NCI-H2227 (cell line): ENCODE data around the gene AMPH.

Experiments used
- DNase-seq: peaks from one replicate; lab custom pipeline; 2025; ENCODE audit not compliant: unreplicated experiment; lab: John Stamatoyannopoulos, UW

Gene AMPH

GRCh38 chr7:38630720-38631673 lies at the start of gene AMPH:
Gene AMPH, minus strand, starts transcription at chr7:38631373. Its CDS starts 22 bp downstream, at chr7:38631351.
- DNase-seq, result peak; percentile 81

- DNase-seq, result no peak
Observed at GRCh38 chr7:38679419-38679818, 48.2 kb upstream of the AMPH start.

- DNase-seq, result no peak
Observed at GRCh38 chr7:38678698-38679054, 47.5 kb upstream of the AMPH start.

GRCh38 chr7:38677981-38678697 lies 47.0 kb upstream of the AMPH start:
- no peak for DNase-seq

- DNase-seq, result no peak
Observed at GRCh38 chr7:38675494-38676106, 44.4 kb upstream of the AMPH start.

GRCh38 chr7:38674513-38674912 lies 43.3 kb upstream of the AMPH start:
- DNase-seq, result no peak

GRCh38 chr7:38673795-38674194 lies 42.6 kb upstream of the AMPH start:
- no peak for DNase-seq

GRCh38 chr7:38671911-38672905 lies 41.0 kb upstream of the AMPH start:
- no peak for DNase-seq

- no peak for DNase-seq
Observed at GRCh38 chr7:38669965-38670520, 38.9 kb upstream of the AMPH start.

- no peak for DNase-seq
Observed at GRCh38 chr7:38664972-38665371, 33.8 kb upstream of the AMPH start.

GRCh38 chr7:38660427-38661099 lies 29.4 kb upstream of the AMPH start:
- DNase-seq, result peak; percentile 61

GRCh38 chr7:38659931-38660330 lies 28.8 kb upstream of the AMPH start:
- no peak for DNase-seq

GRCh38 chr7:38658921-38659320 lies 27.7 kb upstream of the AMPH start:
- no peak for DNase-seq

- no peak for DNase-seq
Observed at GRCh38 chr7:38656968-38657367, 25.8 kb upstream of the AMPH start.

GRCh38 chr7:38655833-38656774 lies 24.9 kb upstream of the AMPH start:
- DNase-seq, result no peak

GRCh38 chr7:38637957-38638356 lies 6.8 kb upstream of the AMPH start:
- DNase-seq, result no peak

GRCh38 chr7:38632411-38632810 lies 1.2 kb upstream of the AMPH start:
- DNase-seq, result no peak

- peak; percentile 4 for DNase-seq
Observed at GRCh38 chr7:38629651-38630510, 1.3 kb downstream of the AMPH start.
